HEK293 (cell line): ENCODE data around the gene FSTL4.

Experiments
- CTCF ChIA-PET: fragments of 350-600 bp; formaldehyde crosslinking; extraction: SDS; loops from one replicate; lab custom pipeline; 2021; ENCODE audit warnings: antibody characterized with exemption; lab: Yijun Ruan, JAX
- POLR2A ChIA-PET: fragments of 300-600 bp; formaldehyde crosslinking; extraction: SDS; loops from one replicate; lab custom pipeline; 2020; ENCODE audit warnings: antibody characterized with exemption, inconsistent platforms; lab: Yijun Ruan, JAX
- H3K27ac ChIP-seq: fragments of 200-500 bp; sonication (Bioruptor generic); 2 replicates; pipeline ENCODE4 v1.5.1; 2014; ENCODE audit warnings: low read depth, low read length, control low read depth, inconsistent platforms; ENCODE audit errors: extremely low read depth
- H3K36me3 ChIP-seq, 2 experiments: fragments of 200-500 bp in 1 of 2; sonication (Bioruptor generic) in 1 of 2; 1 replicate in 1 of 2; 2 replicates in 1 of 2; pipeline ENCODE4 v1.5.1; 2014 to 2017; ENCODE audit warnings: inconsistent platforms in 2 of 2, low read length in 2 of 2; ENCODE audit not compliant: control insufficient read depth in 2 of 2, insufficient read depth in 1 of 2
- H3K4me1 ChIP-seq: fragments of 200-500 bp; sonication (Bioruptor generic); 2 replicates; pipeline ENCODE4 v1.5.1; 2014; ENCODE audit warnings: mild to moderate bottlenecking, low read length, inconsistent platforms; ENCODE audit not compliant: control insufficient read depth, insufficient read depth
- H3K4me3 ChIP-seq: 2 replicates; pipeline ENCODE4 v1.5.1; 2011; ENCODE audit warnings: low read depth, mild to moderate bottlenecking, control low read depth, low read length, moderate library complexity
- H3K9me3 ChIP-seq: fragments of 200-500 bp; sonication (Bioruptor generic); 2 replicates; pipeline ENCODE4 v1.5.1; 2014; ENCODE audit warnings: low read depth, low read length, inconsistent platforms; ENCODE audit not compliant: control insufficient read depth, insufficient read depth
- GLIS1 ChIP-seq: fragments of 450-650 bp; formaldehyde crosslinking; IDR thresholded peaks from 2 replicates; pipeline ENCODE4 v1.5.1; 2016; ENCODE audit warnings: missing biosample characterization, missing genetic modification characterization
- REST ChIP-seq: fragments of 450-650 bp; formaldehyde crosslinking; IDR thresholded peaks from 2 replicates; pipeline ENCODE4 v1.5.1; 2016; ENCODE audit warnings: missing biosample characterization, missing genetic modification characterization
- SP2 ChIP-seq: fragments of 450-650 bp; formaldehyde crosslinking; IDR thresholded peaks from 2 replicates; pipeline ENCODE4 v1.5.1; 2016; ENCODE audit warnings: missing biosample characterization, missing genetic modification characterization
- YY1 ChIP-seq: fragments of 450-650 bp; formaldehyde crosslinking; IDR thresholded peaks from 2 replicates; pipeline ENCODE4 v1.5.1; 2018; ENCODE audit warnings: missing biosample characterization, missing genetic modification characterization
- ZBTB26 ChIP-seq: fragments of 450-650 bp; formaldehyde crosslinking; optimal IDR thresholded peaks from 2 replicates; pipeline ENCODE3; 2016; ENCODE audit warnings: missing biosample characterization, mild to moderate bottlenecking, missing genetic modification characterization
- ZFP3 ChIP-seq: fragments of 450-650 bp; formaldehyde crosslinking; IDR thresholded peaks from 2 replicates; pipeline ENCODE4 v1.5.1; 2016; ENCODE audit warnings: low read depth, missing biosample characterization, missing genetic modification characterization
- ZNF175 ChIP-seq: fragments of 450-650 bp; formaldehyde crosslinking; IDR thresholded peaks from 2 replicates; pipeline ENCODE4 v1.5.1; 2016; ENCODE audit warnings: missing biosample characterization, missing genetic modification characterization
- ZNF214 ChIP-seq: fragments of 450-650 bp; formaldehyde crosslinking; IDR thresholded peaks from 2 replicates; pipeline ENCODE4 v1.5.1; 2017; ENCODE audit warnings: missing biosample characterization, mild to moderate bottlenecking, missing genetic modification characterization, borderline replicate concordance
- ZNF404 ChIP-seq: fragments of 450-650 bp; formaldehyde crosslinking; IDR thresholded peaks from 2 replicates; pipeline ENCODE4 v1.5.1; 2017; ENCODE audit warnings: missing biosample characterization, missing genetic modification characterization
- ZNF48 ChIP-seq: fragments of 450-650 bp; formaldehyde crosslinking; IDR thresholded peaks from 2 replicates; pipeline ENCODE4 v1.5.1; 2016; ENCODE audit warnings: missing biosample characterization, missing genetic modification characterization
- ZNF658 ChIP-seq: fragments of 450-650 bp; formaldehyde crosslinking; IDR thresholded peaks from 2 replicates; pipeline ENCODE4; 2016; ENCODE audit warnings: missing biosample characterization, missing genetic modification characterization
- ZNF701 ChIP-seq: fragments of 450-650 bp; formaldehyde crosslinking; IDR thresholded peaks from 2 replicates; pipeline ENCODE4 v1.5.1; 2016; ENCODE audit warnings: missing biosample characterization, missing genetic modification characterization
- ZNF785 ChIP-seq: fragments of 450-650 bp; formaldehyde crosslinking; IDR thresholded peaks from 2 replicates; pipeline ENCODE4 v1.5.1; 2016; ENCODE audit warnings: missing biosample characterization, missing genetic modification characterization
- ZSCAN30 ChIP-seq: fragments of 450-650 bp; IDR thresholded peaks from 2 replicates; pipeline ENCODE4 v1.5.1; 2018; ENCODE audit warnings: missing biosample characterization, mild to moderate bottlenecking, missing genetic modification characterization, moderate library complexity
- TF ChIP-seq, protein P1 (sequence below): fragments of 450-650 bp; formaldehyde crosslinking; IDR thresholded peaks from 2 replicates; pipeline ENCODE4 v1.5.1; 2017; ENCODE audit warnings: missing biosample characterization, missing genetic modification characterization
- TF ChIP-seq, protein P2 (sequence below): fragments of 450-650 bp; formaldehyde crosslinking; IDR thresholded peaks from 2 replicates; pipeline ENCODE4 v1.5.1; 2016; ENCODE audit warnings: missing biosample characterization, missing genetic modification characterization, low read depth
- TF ChIP-seq, protein P3 (sequence below): fragments of 450-650 bp; formaldehyde crosslinking; IDR thresholded peaks from 2 replicates; pipeline ENCODE4 v1.5.1; 2016; ENCODE audit warnings: missing biosample characterization, missing genetic modification characterization

Gene FSTL4

GRCh38 chr5:133602835-133603380 lies 9.4 kb downstream of the FSTL4 start (continued):
- TF ChIP-seq ZNF658 (tag by site-specific recombination) = no peak
- TF ChIP-seq SP2 (tag by site-specific recombination) = no peak
- TF ChIP-seq REST (tag by site-specific recombination) = peak; percentile 76
- peak; percentile 33; the same call in 1 of the 2 replicates for TF ChIP-seq GLIS1
- TF ChIP-seq ZNF48 = no peak
- TF ChIP-seq ZFP3 (tag by site-specific recombination) = no peak
- no peak for TF ChIP-seq ZSCAN30
- TF ChIP-seq ZBTB26 (tag by site-specific recombination) = no peak
- TF ChIP-seq, protein P1, sequence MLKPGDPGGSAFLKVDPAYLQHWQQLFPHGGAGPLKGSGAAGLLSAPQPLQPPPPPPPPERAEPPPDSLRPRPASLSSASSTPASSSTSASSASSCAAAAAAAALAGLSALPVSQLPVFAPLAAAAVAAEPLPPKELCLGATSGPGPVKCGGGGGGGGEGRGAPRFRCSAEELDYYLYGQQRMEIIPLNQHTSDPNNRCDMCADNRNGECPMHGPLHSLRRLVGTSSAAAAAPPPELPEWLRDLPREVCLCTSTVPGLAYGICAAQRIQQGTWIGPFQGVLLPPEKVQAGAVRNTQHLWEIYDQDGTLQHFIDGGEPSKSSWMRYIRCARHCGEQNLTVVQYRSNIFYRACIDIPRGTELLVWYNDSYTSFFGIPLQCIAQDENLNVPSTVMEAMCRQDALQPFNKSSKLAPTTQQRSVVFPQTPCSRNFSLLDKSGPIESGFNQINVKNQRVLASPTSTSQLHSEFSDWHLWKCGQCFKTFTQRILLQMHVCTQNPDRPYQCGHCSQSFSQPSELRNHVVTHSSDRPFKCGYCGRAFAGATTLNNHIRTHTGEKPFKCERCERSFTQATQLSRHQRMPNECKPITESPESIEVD (tag by site-specific recombination) = peak; percentile 44; the same call in 1 of the 2 replicates
- TF ChIP-seq, protein P2, sequence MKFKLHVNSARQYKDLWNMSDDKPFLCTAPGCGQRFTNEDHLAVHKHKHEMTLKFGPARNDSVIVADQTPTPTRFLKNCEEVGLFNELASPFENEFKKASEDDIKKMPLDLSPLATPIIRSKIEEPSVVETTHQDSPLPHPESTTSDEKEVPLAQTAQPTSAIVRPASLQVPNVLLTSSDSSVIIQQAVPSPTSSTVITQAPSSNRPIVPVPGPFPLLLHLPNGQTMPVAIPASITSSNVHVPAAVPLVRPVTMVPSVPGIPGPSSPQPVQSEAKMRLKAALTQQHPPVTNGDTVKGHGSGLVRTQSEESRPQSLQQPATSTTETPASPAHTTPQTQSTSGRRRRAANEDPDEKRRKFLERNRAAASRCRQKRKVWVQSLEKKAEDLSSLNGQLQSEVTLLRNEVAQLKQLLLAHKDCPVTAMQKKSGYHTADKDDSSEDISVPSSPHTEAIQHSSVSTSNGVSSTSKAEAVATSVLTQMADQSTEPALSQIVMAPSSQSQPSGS (tag by site-specific recombination) = no peak
- TF ChIP-seq, protein P3, sequence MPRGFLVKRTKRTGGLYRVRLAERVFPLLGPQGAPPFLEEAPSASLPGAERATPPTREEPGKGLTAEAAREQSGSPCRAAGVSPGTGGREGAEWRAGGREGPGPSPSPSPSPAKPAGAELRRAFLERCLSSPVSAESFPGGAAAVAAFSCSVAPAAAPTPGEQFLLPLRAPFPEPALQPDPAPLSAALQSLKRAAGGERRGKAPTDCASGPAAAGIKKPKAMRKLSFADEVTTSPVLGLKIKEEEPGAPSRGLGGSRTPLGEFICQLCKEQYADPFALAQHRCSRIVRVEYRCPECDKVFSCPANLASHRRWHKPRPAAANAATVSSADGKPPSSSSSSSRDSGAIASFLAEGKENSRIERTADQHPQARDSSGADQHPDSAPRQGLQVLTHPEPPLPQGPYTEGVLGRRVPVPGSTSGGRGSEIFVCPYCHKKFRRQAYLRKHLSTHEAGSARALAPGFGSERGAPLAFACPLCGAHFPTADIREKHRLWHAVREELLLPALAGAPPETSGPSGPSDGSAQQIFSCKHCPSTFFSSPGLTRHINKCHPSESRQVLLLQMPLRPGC (tag by site-specific recombination) = no peak
- no peak for TF ChIP-seq ZNF214 (tag by site-specific recombination)
- TF ChIP-seq ZNF701 (tag by site-specific recombination) = no peak

- Histone ChIP-seq H3K4me3 (no peak overlapping the region), H3K36me3 (no peaks in the 10 kb centered on the region), H3K9me3 (no peaks in the 10 kb centered on the region), H3K27ac (no peak overlapping the region), H3K4me1 (peaks cover 5% of the 10 kb centered on the region)
- ChIA-PET CTCF (no interaction called here), POLR2A (no interaction called here)
- TF ChIP-seq YY1 (tag by site-specific recombination) (no peak), ZNF404 (tag by site-specific recombination) (no peak), ZNF785 (no peak), ZNF175 (no peak)
Observed at GRCh38 chr5:133599600-133599999, 12.7 kb downstream of the FSTL4 start.
